ENCODE measurements around the gene ALDH1A2.

- TF ChIP-seq CTCF (IDR thresholded peaks at IDR 0.05) (no peak), EP300 (IDR thresholded peaks at IDR 0.05) (no peak), POLR2A (IDR thresholded peaks at IDR 0.05) (no peak)
Observed at GRCh38 chr15:58069008-58069407, 3.5 kb upstream of the ALDH1A2 start.
